HUDEP-2 (cell line): Measurements from ENCODE around the gene POLN.

Source experiments
- DNase-seq, 76 experiments: peaks; one replicate each; lab custom pipeline; 2025; ENCODE audit not compliant: unreplicated experiment in 76 of 76; lab: John Stamatoyannopoulos, UW

The POLN gene

DNA sequence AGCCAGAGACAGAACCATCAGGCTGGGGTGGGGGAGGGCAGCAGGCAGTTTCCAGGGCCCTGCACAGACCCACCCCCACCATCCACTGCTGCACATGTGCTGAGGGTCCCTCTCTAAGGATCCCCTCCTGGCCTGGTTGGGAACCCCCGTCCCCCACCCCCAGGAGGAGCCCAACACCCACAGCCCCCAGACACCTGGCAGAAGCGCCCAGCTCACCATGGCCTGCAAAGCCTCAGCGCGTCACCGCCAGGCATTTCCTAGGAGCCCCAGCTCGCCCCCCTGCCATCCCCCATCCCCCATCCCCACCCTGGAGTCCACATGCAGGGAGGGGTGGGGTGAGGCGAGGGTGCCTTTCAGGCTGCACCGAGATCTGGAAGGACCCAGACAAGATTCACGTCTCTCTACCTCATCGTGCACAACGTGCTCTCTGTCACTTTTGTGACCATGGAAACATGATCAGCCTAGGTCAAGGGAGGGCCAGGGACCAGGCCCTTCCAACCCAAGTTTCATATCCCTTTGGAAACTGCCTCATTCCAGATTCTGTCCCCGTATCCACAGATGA, 10.7 kb upstream of the POLN start:
- DNase-seq = no peak

DNA sequence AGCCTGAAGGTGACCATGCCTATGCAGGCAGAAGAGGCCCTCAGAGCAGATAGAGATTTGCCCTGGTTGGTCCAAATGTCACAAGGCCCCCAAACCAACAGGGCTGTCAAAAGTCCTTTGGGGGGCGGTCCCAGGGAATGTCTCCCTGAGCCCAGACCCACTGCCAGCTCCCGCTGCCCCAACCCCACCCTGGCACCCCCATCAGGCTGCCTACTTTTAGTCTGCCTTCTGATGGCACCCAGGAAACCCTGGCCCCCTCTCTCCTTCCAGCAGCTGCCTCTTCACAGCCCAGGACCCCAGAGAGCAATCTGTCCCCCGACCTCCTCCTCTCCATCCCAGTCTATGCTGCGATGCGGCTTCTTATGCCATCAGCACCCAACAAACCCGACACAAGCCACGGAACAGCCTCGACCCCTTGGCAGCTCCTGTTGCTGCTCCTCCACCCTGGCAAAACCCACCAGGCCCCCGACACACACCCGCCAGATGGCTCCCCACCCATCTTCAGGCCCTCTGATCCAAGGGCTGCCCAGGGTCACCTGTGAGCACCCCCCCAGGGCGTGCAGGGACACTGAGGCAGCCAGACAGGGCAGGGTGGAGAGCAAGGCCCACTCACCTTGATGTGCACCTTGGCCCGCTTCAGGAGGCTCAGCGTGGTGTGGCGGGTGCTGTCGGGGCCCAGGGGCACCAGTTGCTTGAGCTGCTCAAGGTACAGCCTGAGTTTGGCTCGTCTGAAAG, 10.0 kb upstream of the POLN start:
- DNase-seq = no peak

DNA sequence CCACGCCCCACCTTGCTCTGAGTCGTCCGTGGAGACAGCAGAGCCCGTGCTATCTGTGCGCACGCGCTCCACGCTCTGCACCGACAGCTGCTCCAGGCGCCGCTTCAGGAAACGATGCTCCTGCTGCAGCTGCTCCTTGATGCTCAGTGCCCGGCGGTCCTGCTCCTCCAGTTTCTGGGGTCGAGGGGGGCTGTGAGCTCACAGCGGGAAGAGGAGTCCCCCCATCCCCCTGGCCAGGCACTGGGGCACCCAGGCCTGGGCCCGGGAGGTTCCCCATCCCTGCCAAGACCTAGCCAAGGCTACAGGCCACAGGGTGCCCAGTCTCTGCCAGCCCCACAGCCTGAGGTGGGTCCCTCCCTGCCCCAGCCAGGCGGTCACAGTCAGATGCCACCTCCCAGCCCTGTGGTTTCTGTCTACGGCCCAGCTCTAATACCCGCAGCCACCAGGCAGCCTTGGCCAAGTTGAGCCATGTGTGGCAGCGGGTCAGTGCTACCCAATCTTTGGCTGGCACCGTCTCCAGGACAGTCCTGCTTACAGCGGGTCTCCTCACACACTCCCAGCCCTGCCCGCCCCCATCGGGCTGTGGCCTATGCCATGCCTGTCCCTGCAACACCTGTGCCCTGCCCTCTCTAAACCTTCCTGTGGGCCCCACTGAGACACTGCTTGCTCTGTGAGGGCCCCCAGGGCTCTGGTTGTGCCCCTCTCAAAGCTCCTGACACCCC, 9.3 kb upstream of the POLN start:
- DNase-seq = no peak

DNA sequence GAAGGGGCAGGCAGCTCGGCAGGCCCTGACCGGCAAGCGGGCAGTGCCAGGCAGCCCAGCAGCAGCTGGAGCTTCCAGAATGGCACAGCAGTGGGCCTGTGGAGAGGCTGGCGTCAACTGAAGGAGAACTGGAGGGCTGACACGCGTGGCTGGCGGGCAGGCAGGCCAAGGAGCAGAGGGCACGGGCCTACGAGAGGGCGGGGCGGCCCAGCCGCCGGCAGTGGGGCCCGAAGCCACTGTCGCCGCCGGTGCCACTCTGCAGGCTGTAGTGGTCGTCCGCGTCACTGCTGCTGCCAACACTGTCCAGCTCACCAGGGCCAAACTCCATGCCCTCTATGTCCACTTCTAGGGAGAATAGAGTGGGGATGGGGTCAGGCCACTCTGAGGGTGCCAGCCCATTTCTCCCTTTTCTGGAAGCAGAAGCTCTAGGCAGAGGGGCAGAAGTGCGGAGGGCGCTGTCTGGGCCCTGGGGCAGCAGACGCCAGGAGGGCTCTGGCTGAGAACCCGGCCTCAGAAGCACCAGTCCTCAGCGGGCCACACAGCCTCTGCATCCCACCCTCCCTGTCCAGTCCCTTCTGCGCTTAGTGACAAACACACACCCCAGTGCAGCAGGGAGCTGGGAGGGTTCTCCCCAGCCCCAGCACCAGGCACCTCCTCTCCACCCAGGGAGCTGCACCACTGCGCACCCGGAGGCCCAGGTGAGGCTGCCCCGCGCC, 8.6 kb upstream of the POLN start:
- DNase-seq = no peak

DNA sequence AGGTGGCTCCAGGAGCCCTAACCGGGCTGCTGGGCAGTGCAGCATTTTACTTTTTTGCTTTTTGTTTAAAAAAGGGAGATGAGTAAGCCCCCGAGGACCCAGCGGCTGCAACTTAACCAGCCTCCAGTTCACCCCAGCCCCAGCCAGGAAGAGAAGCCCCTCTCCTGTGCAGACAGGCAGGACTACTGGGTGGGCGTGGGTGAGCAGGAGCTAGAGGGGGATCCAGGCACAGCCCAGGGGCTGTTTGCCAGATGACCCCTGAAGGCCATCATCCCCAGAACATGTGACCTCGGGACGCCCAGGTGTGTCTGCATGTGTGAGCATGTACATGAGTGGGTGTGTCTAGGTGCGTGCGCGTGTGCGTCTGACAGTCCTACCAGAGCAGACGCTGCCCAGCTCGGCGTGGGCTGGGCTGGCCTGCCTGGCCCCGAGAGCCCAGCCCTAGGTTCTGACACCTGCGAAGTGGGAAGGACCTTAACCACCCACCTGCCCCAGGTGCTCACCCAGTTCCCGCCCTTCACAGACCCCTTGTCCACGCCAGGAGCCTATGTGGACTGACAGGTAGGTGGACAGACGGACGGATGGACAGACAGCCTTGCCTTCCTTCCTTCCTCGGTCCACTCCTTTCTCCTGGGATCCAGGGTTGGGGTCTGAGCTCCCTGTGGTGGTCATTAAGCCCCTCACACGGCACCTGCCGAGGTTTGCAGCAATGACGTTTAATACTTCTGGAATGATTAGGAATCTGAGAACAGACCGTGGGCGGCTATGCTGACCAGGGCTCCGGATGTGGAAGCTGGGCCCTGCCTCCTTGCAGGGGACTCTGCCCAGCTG, 7.8 kb upstream of the POLN start:
- DNase-seq = no peak

DNA sequence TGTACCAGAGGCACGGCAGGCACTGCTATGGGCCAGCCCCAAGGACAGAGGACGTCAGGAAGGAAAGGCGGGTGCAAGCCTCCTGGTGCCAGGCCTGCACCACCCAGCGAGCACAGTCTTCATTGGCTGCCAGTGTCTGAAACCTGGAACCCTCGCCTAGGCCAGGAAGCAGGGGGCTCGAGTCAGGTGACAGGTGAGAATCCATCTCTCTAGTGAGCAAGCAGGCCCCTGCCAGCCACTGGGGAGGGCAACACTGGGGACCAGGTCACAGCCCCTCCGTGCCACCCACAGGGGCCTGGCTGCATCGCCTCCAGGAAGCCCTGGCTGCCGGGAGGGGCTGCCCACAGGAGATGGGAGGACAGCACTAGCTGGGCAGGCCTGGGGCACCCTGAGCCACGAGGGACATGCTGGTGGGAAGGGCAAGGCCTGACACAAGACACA, 6.9 kb upstream of the POLN start:
- DNase-seq = no peak

DNA sequence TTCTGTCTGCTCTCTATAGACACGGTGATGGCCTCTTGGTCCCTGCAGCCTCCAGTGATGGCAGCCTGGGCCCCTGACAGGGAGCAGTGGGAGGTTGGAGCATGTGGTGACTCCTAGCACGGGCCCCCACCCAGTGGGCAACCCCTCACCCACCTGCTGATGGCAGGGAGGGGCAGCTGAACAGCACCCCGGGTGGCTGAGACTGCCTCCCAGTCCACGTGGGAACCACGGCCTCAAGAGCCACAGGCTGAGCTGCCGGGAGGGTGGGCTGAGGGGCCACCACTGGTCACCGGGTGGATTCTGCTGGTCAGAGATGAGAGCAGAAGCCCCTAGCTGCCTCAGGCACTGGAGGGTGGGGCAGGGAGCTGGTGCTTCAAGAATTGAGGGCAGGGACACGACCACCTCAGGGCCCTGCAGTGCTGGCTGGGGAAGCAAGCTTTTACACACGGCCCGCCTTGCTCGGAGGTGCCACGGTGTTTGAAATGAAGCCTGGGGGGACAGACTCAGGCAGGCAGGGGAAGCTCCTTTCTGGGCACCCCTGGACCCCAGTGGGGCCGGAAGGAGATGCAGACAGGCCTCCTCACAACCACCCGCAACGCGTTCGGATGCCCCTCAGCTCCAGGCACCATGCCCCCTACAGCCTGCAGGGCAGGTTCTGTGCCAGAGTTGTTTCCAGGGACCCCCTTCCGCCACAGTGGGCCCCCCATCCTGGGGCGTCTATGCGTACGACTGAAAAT, 6.3 kb upstream of the POLN start:
- no peak for DNase-seq

DNA sequence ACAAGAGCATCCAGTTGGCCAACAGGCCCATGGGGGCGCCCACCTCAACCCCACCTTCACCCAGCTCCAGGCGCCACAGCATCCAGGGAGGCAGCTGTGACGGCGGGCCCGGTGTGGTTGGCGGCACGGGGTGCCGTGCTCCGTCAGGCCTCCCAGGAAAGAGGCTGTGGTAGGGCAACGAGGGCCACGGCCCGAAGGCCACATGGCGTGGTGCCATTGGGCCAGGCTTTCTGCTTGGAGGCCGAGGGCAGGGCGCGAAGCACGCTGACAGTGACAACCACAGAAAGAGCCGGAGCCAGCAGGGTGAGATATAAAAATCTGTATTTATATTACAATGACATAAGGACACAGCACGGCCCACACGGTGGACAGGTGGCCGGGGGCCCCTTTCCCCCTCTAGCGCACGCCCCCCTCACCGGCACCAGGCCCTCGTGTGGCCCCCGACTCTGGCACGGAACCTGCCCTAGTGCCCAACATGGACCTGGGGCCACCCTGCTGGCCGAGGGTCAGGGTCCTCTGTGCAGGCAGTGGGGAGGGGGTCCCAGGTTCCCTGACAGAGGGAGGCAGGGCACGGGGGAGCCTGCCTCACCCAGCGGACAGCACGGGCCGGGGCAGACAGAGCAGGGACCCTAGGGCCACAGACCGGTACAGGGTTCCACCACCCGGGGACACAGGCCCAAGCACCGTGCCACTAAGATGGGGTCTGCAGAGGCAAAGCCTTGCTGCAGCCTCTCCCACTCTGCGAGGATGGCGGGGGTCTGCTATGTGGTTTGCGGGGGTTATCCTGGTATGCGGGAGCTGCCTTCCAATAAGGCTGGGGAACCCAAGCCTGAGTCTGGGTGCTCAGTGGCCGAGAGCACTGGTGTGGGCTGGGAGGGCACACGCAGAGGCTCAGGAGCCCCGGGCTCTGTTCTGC, 5.5 kb upstream of the POLN start:
- no peak for DNase-seq

DNA sequence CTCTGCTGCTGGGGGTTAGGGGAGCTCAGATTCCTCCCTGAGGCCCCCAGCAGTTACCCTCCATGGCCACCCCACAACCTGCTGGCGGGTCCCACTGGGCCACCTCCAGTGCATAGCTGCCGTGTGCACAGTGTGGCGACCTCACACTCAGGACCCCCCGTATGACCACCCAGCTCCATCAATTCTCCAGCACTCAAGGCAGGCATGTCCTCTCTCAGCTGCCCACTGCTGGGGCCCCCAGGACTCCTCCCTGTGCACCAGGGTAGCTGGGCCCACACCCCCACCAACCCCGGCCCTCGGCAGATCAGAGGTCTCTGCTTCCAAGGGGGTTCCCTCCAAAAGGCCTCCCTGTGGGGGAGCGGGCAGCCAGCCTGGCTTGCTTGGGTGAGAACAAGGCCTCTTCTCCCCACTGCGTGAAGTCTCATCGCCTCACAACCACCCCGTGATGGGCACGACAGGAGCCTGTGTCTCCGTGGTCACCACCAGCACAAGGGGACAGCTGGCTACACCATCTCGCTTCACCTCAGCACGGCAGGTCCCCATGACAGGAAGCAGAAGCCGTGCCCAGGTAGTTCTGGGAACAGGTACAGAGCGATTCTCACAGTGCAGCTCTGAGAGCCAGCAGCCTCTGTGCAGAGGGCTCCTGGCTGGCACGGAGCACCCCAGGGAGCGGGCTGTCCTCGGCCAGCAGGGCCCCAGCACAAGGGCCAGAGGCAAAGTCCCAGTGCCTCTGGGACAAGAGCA, 4.6 kb upstream of the POLN start:
- DNase-seq = no peak

DNA sequence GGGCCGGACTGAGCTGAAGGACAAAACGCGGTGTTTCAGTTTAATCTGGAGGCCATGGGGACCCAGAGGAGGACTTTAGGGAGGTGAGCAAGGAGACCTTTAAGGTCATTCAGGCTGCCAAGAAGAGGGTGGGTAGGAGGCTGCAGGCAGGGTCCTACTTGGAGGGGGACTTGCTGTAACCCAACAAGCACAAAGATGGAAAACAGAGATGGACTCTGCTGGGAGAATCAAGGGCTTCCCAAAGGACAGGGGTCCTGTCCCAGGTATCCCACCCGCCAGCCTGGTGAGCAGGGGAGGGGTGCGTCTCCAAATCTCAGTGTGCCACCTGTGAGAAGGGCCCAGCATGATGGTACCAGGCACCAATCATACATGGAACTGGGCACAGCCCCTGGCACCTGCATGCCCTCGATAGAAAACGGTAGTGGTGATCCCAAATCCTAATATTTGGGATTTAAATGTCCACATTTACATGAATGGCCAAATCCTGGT, 3.9 kb upstream of the POLN start:
- DNase-seq = no peak

DNA sequence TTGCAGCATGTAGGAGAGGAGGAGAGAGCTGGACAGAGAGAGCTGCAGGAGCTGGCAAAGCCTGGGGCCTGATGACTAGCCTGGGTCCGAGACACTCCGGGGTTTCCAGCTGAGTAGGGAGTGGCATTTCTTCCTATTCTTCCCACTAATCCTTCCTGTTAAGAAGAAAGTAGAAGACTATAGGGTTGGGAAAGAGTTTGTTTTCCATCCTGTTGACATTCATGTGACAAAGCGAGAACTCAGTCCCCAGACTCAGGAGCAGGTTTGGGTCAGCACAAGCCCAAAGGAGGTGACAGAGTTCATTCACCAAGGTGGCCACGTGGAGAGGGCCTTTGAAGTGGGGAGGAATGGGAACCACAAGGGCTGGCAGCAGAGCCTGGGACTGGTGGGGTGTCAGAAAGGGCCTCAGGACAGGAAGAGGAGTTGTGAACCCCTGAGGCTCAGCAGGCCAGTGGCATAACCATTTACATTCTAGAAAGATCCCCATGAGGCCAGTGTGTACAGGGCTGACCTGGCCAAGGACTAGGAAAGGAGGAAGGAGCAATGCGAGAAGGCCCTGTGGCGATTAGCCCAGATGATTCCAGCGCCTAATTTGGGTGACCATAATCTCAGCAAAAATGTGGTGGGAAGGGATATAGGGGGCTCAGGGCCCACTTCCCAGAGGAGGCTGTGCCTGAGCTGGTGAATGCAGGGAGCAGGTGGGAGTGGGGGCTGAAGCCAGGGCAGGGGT, 3.3 kb upstream of the POLN start:
- no peak for DNase-seq

DNA sequence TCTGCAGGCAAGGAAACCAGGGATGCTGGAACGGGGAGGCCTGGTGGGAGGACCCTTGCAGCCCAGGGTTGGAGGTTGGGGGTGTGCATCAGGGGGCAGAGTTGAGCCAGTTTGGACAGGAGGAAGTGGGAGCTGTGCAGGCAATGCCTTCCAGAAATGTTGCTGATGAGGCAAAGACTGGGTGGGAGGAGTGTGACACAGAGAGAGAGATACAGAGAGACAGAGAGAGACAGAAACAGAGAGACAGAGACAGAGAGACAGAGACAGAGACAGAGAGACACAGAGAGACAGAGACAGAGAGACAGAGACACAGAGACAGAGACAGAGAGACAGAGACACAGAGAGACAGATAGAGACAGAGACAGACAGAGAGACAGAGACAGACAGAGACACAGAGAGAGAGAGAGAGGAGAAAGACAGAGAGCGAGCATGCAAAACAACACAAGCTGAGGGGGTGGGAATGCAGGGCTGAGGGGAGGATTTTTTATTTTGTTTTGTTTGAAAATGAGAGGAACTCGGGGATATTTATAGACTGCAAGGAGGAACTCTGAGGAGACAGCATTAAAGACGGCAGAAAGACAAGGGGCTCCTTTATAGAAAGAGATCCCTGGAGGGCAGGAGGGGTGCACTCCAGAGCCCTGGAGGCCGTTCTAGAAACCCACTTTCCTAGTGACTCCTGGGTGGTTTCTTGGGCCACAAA, 1.9 kb upstream of the POLN start:
- DNase-seq = peak in 12 of 76 experiments; percentile 6 to 26 (median 17)

DNA sequence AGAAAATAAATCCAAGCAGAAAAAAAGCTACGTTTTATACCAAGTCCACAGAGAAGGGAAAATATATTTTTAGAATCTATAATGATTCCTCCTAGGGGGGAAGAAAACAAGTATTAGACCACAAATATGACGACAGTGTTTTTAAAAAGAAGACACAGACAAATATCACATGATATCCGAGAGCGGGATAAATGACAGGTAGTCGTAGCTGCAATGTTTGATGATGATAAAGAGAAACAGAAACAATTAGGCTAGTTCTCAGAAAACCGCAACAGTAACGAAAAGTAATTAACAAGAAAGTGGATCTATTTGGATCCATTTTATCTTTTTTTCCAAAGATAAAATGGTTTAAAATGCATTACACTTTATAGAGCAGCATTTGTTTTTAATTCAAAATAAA, 918 bp downstream of the POLN start:
- DNase-seq = peak in 3 of 76 experiments; percentile 15 to 27 (median 17)

DNA sequence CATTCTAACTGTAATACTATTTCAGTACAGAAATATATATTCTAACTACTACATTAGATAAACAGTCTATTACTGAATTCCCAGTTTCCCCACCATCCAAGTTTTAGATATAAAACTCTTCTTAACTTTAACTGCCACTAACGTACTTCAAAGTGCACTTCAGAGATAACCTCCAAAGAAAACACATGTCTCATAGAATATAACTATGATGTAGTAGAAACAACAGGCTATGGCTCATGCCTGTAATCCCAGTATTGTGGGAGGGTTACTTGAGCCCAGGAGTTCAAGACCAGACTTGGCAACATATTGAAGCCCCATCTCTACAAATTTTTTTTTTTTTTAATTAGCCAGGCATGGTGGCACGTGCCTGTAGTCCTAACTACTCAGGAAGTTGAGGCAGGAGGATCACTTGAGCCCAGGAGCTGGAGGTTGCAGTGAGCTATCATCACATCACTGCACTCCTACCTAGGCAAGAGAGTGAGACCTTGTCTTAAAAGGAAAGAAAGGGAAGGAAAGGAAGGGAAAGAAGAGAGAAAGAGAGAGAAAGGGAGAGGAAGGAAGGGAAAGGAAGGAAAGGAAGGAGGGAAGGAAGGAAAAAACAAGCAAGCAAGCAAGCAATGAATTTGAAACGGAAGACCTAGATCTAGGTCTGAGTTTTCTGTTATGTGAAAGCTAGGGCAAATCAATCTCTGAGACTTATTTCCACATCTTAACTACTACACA, 4.8 kb downstream of the POLN start:
- DNase-seq = peak in 3 of 76 experiments; percentile 5 to 9 (median 7)

DNA sequence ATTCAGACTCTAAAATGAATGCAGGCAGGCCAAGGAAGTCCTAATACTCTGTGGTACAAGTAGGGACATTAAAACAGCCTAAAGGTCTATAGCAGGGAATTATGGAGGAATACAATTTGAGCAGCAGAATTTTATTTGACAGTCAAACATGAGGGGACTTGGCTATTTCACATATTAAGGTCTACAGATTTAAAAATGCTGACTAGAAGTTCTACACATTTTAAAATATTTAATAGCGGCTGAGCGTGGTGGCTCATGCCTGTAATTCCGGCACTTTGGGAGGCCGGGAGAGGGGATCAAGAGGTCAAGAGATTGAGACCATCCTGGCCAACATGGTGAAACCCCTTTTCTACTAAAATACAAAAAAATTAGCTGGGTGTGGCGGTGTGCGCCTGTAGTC, 10.8 kb downstream of the POLN start:
- no peak for DNase-seq

DNA sequence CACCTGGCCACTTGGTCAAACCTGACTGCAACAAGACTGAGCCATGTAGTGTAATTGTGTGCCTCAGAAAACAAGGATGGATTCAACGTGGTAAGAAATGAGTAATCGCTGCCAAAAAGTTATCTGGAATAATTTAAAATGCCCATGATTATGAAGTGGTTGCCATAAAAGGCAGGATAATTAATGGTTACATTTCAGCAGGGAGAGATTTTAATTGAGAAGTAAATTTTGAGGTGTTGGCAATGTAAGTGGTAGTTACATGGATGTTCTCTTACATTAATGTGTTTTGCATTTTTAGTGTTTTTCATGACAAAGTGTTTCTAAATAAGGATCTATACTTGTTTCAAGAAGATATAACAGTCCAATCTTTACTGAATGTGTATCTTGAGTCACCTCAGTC, 15.7 kb downstream of the POLN start:
- DNase-seq = no peak
